OCI-LY1 (cell line): ENCODE results near the gene BBX.

ENCODE experiments used
- H2AFZ ChIP-seq: fragments of 200-600 bp; sonication (generic), shearing (Covaris generic); 2 replicates; pipeline ENCODE4 v1.6.0; 2014; ENCODE audit warnings: antibody characterized with exemption, mild to moderate bottlenecking, low read length
- H3F3A ChIP-seq: fragments of 200-600 bp; sonication (generic), shearing (Covaris generic); 2 replicates; pipeline ENCODE4 v1.6.0; 2014; ENCODE audit warnings: mild to moderate bottlenecking, antibody characterized with exemption, low read length, moderate library complexity; ENCODE audit not compliant: insufficient read depth
- H3K27ac ChIP-seq: fragments of 200-600 bp; sonication (generic); 2 replicates; pipeline ENCODE4 v1.5.1; 2014; ENCODE audit warnings: low read length, mixed run types, mild to moderate bottlenecking, low read depth; ENCODE audit not compliant: poor library complexity, severe bottlenecking
- H3K27me3 ChIP-seq: fragments of 200-600 bp; sonication (generic); 2 replicates; pipeline ENCODE4 v1.6.0; 2014; ENCODE audit warnings: antibody characterized with exemption, mild to moderate bottlenecking, low read length, moderate library complexity; ENCODE audit not compliant: insufficient read depth
- H3K36me3 ChIP-seq: fragments of 200-600 bp; sonication (generic); 2 replicates; pipeline ENCODE4 v1.6.1; 2014; ENCODE audit warnings: mild to moderate bottlenecking, antibody characterized with exemption, low read length, moderate library complexity, mixed read lengths; ENCODE audit not compliant: insufficient read depth
- H3K4me1 ChIP-seq: fragments of 200-600 bp; sonication (generic); 2 replicates; pipeline ENCODE4 v1.5.1; 2014; ENCODE audit warnings: mild to moderate bottlenecking, low read length, moderate library complexity; ENCODE audit not compliant: insufficient read depth, severe bottlenecking
- H3K4me2 ChIP-seq: fragments of 200-600 bp; sonication (generic), shearing (Covaris generic); 2 replicates; pipeline ENCODE4 v1.6.1; 2014; ENCODE audit warnings: low read length
- H3K4me3 ChIP-seq: fragments of 200-600 bp; sonication (generic); 2 replicates; pipeline ENCODE4 v1.5.1; 2014; ENCODE audit warnings: low read length, low read depth, mild to moderate bottlenecking, mixed read lengths; ENCODE audit not compliant: poor library complexity, severe bottlenecking
- H3K79me2 ChIP-seq: fragments of 200-600 bp; shearing (Covaris generic); 2 replicates; pipeline ENCODE4 v1.6.1; 2016; ENCODE audit warnings: mixed run types, low read length, mixed read lengths; ENCODE audit not compliant: insufficient read depth
- H3K9ac ChIP-seq: fragments of 200-600 bp; sonication (generic), shearing (Covaris generic); 2 replicates; pipeline ENCODE4 v1.6.1; 2014; ENCODE audit warnings: mild to moderate bottlenecking, low read length, mixed read lengths
- H3K9me2 ChIP-seq: fragments of 200-600 bp; sonication (generic), shearing (Covaris generic); 2 replicates; pipeline ENCODE4 v1.6.1; 2014; ENCODE audit warnings: low read depth, mild to moderate bottlenecking, low read length, mixed read lengths
- H3K9me3 ChIP-seq: fragments of 200-600 bp; shearing (Covaris generic); 2 replicates; pipeline ENCODE4 v1.6.1; 2014; ENCODE audit warnings: low read length, mixed read lengths
- H4K20me1 ChIP-seq: fragments of 200-600 bp; sonication (generic), shearing (Covaris generic); 2 replicates; pipeline ENCODE4 v1.6.0; 2016; ENCODE audit warnings: mild to moderate bottlenecking, low read length; ENCODE audit not compliant: insufficient read depth
- EZH2 ChIP-seq: fragments of 200-600 bp; sonication (generic), shearing (Covaris generic); IDR thresholded peaks from 2 replicates; pipeline ENCODE4 v1.8.0; 2017; ENCODE audit warnings: borderline replicate concordance, mixed run types, mild to moderate bottlenecking, antibody characterized with exemption, low read length, moderate library complexity, mixed read lengths
- TF ChIP-seq, protein P1 (sequence below): fragments of 200-600 bp; sonication (generic), shearing (Covaris generic); IDR thresholded peaks from 2 replicates; pipeline ENCODE4 v1.5.1; 2017; ENCODE audit warnings: mild to moderate bottlenecking, antibody characterized with exemption, low read length, moderate library complexity, mixed read lengths

Gene BBX

DNA sequence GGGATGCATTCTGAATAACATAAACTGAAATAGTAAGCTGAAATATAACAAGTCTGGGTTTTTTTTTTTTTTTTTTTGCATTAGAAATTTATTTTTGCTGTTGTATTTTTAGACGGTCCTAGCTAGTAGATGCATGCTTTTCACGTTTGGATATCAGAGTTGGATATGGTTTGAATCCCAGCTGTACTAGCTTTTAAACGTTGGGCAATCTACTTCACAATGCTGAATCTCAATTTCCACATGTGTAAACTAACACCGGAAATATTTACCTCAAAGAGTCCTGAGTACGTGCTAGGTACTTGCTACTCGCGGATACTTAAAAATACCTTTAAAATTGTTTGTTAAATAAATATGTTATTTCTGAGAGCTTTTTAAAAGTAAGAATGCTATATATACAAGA, 139.8 kb downstream of the BBX start:
- Histone ChIP-seq H4K20me1 (no peaks in the 10 kb centered on the region), H2AFZ (no peak overlapping the region), H3K4me2 (no peak overlapping the region), H3K4me3 (no peak overlapping the region), H3K79me2 (no peaks in the 10 kb centered on the region), H3K9me3 (no peaks in the 10 kb centered on the region), H3K9me2 (no peaks in the 10 kb centered on the region), H3K27ac (no peak overlapping the region), H3K9ac (no peak overlapping the region), H3F3A (no peaks in the 10 kb centered on the region), H3K4me1 (peaks cover 17% of the 10 kb centered on the region), H3K36me3 (0 out of 2 replicates have a peak, but pooled peaks cover 2% of the 10 kb centered on the region), H3K27me3 (no peaks in the 10 kb centered on the region)
- no peak for TF ChIP-seq EZH2
- TF ChIP-seq, protein P1, sequence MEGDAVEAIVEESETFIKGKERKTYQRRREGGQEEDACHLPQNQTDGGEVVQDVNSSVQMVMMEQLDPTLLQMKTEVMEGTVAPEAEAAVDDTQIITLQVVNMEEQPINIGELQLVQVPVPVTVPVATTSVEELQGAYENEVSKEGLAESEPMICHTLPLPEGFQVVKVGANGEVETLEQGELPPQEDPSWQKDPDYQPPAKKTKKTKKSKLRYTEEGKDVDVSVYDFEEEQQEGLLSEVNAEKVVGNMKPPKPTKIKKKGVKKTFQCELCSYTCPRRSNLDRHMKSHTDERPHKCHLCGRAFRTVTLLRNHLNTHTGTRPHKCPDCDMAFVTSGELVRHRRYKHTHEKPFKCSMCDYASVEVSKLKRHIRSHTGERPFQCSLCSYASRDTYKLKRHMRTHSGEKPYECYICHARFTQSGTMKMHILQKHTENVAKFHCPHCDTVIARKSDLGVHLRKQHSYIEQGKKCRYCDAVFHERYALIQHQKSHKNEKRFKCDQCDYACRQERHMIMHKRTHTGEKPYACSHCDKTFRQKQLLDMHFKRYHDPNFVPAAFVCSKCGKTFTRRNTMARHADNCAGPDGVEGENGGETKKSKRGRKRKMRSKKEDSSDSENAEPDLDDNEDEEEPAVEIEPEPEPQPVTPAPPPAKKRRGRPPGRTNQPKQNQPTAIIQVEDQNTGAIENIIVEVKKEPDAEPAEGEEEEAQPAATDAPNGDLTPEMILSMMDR, result no peak

DNA sequence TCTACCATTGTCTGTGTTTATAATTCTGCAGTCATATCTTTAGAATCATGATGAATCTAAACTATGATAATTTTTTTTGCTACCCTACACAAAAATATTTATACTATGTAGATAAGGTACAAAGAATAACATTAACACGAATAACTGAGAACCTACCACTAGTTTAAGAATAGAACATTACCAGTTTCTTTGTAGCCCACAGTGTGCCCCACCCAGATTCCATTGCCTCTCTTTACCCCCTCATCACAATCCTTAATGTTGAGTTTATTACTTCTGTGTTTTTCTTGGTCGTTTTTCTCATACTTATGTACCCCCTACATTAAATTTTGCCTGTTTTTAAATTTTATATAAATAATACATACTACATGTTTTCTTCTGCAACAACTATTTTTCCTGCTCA, 140.5 kb downstream of the BBX start:
- Histone ChIP-seq H3K9ac (no peak overlapping the region), H3K4me2 (no peak overlapping the region), H2AFZ (no peak overlapping the region), H3K27ac (no peak overlapping the region), H3F3A (no peaks in the 10 kb centered on the region), H3K9me2 (no peaks in the 10 kb centered on the region), H4K20me1 (no peaks in the 10 kb centered on the region), H3K36me3 (0 out of 2 replicates have a peak, but pooled peaks cover 2% of the 10 kb centered on the region), H3K27me3 (no peaks in the 10 kb centered on the region), H3K4me1 (peaks cover 20% of the 10 kb centered on the region), H3K4me3 (no peak overlapping the region), H3K9me3 (no peaks in the 10 kb centered on the region), H3K79me2 (no peaks in the 10 kb centered on the region)
- TF ChIP-seq EZH2, result no peak
- TF ChIP-seq, protein P1, result no peak

DNA sequence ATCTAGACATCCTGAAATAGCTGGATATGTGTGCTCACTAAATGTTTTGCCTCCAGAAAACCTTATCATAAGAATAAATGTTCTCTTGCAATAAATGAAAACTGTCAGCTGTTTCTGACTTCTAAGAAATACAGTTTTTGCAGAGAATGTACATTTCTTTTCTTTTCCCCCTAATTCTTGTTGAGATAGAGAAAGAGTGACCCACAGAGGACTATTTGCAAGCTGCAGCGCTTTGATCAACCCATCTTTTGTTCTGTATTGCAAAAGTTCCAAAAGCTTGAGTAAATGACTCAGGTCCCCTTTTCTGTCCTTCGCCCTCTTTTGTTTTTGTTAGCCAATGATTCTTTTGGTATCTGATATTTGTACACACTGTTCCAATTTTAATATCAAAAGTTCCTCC, 141.9 kb downstream of the BBX start:
- H2AFZ ChIP-seq, result no peak overlapping the region
- H3K9me2 ChIP-seq, result no peaks in the 10 kb centered on the region
- peaks cover 22% of the 10 kb centered on the region for H3K4me1 ChIP-seq
- H3K27me3 ChIP-seq, result no peaks in the 10 kb centered on the region
- H3K4me3 ChIP-seq, result no peak overlapping the region
- no peaks in the 10 kb centered on the region for H4K20me1 ChIP-seq
- H3K27ac ChIP-seq, result no peak overlapping the region
- TF ChIP-seq EZH2, result no peak
- TF ChIP-seq, protein P1, result peak; percentile 29; the same call in 1 of the 2 replicates
- no peak overlapping the region for H3K9ac ChIP-seq
- H3K36me3 ChIP-seq, result 0 out of 2 replicates have a peak, but pooled peaks cover under 1% of the 10 kb centered on the region
- H3K79me2 ChIP-seq, result no peaks in the 10 kb centered on the region
- H3K4me2 ChIP-seq, result no peak overlapping the region
- H3F3A ChIP-seq, result no peaks in the 10 kb centered on the region
- H3K9me3 ChIP-seq, result no peaks in the 10 kb centered on the region
